GM19025 (cell line): ENCODE measurements around the gene XKR3.
"Not testable (repeated sequence)": the region's sequence is repeated elsewhere in the genome, so short reads cannot be mapped to it uniquely, and the experiment has no call there.

Source experiments
- ATAC-seq: cut with Tn5 transposase; IDR thresholded peaks from one replicate; pipeline ENCODE4 v1.9.1; 2021; ENCODE audit warnings: mild to moderate bottlenecking, low read depth, moderate library complexity; ENCODE audit not compliant: unreplicated experiment

XKR3 gene

DNA sequence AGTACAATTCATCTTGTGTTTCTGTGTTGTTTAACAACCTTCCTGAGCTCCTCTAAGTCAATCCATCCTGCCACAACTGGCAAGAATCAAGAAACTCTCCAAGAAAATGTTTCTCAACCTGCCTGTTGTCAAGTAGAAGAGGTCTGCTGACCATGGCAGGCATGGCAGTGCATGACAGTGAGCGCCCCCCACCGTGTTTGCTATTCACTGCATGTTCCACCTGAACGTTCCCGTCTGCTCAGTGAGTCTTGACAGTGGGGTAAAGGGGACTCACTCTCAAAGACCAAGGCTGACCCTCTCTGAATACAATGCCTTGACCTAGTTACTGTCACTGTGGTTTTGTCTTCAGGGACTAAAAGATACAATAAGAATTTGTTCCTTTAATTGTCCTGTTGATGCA, 75.9 kb downstream of the XKR3 start:
- ATAC-seq: not testable (repeated sequence)

DNA sequence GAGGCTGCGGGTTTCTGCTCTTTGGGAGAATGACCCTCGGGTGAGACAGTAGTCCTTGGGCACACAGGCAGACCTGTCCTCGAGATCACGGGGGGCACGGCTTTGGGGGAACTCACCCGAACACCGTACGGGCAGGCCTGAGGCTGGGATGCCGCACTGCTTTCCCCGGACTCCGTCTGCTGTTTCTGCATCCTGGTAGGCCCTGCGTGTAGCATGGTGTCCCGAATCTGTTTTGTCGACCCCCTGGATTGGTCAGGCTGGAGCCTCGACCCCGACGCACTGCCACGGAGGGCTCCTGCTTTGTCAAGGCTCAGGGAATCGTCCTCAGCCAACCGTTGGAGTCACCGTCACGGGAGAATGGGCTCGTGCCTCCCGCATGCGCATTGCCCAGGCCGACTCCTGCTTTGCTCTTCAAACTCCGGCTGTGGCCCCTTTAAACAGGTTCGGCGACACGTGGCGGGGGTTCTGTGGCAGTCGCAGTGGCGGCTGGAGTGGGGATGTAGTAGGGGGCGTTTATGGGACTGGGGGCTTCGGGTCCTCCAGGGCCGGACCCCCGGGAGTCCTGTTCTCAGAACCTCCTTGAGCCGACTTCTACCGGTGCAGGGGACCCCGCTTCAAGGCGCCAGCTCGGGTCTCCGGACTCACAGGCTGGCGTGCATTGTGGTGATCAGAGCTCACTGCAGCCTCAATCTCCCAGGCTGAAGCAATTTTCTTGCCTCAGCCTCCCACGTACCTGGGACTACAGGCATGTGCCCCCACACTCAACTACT, 76.9 kb downstream of the XKR3 start:
- not testable (repeated sequence) for ATAC-seq

DNA sequence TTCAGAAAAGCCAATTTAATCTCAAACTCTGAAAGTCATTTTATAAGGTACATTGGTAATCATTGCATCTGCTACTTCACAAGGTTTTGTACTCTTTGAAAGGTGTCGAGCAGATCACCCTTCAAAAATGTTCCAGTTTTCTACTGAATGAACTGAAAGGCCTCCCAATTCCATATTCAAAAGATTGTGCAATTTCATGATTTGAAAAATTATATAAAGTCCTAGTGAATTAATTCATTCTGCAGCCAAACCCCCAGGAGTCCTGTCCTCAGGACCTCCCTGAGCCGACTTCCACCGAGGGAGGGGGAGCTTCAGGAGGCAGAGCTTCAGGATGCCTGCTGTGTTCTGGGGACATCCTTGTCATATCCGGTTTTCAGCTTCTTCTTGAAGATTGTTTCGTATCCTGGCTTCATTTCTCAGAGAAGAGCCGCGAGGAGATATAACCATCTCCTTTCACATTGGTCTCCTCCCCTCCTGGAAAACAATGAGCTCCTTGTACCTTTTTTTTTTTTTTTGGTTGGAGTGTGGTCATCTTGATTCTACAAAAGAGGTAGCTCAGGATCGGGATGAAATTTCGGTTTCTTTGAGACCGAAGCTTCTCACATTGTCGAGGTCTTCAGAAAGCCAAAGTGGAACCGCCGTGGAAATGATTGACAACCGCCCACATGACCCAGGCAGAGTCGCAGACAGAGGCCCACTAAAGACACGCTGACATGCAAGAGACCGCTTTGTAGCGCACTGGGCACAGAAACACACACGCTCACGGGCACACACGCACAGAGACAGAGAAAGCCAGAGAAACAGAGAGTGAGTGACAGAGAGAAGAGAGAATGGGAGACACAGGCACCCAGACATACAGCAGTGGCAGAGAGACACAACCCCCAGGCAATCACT, 77.7 kb downstream of the XKR3 start:
- not testable (repeated sequence) for ATAC-seq

DNA sequence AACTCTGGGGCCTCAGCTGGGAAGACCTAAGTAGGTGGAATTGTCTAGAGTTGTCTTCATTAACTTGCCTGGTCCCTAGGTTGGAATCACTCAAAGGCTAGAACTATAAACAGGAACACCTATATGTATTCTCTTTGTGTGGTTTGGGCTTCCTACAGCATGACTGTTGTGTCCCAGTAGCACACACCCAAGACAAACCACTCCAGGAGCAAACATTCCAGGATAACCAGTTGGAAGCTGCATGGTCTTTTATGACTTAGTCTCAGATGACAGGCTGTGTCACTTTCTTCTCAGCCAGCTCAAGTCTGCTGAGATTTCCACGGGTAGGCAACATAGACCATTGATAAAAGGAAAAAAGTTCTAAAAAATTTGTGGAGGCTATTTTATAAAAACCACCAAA, 90.9 kb downstream of the XKR3 start:
- ATAC-seq: not testable (repeated sequence)
